Gastrocnemius medialis (tissue), 4 donors: ENCODE results near the gene PTH1R. TPM values are rescaled to one million over a fixed set of nuclear protein-coding genes. Genes with fewer than 3 reads are reported as not detected.
A peak's percentile ranks its signal among the peaks of the same experiment; 100 is the strongest.

Experiments
- ATAC-seq, 2 donors: fragments of 150-250 bp; one replicate each; pipeline ENCODE4 v1.9.1; 2016
- DNase-seq, 2 donors: peaks; one replicate each; pipeline ENCODE4 v3.0.0-alpha.2; 2019
- H3K27ac ChIP-seq, 4 donors: fragments of 200-600 bp; sonication (generic); 1 replicate in 1 of 4; 2 replicates in 3 of 4; pipeline ENCODE4 v1.5.1; 2016 to 2018; ENCODE audit warnings: mild to moderate bottlenecking in 2 of 4, moderate library complexity in 1 of 4
- H3K27me3 ChIP-seq, 3 donors: fragments of 200-600 bp; sonication (generic) in 2 of 3; 1 replicate in 1 of 3; 2 replicates in 2 of 3; pipeline versions ENCODE4 v1.5.1 to v1.6.0; 2016 to 2019; ENCODE audit warnings: mild to moderate bottlenecking in 1 of 3, moderate library complexity in 1 of 3
- H3K36me3 ChIP-seq, 2 donors: fragments of 200-600 bp; sonication (generic) in 1 of 2; one replicate each; pipeline ENCODE4 v1.5.1; 2017 to 2018
- H3K4me1 ChIP-seq, 2 donors: fragments of 200-600 bp; sonication (generic) in 1 of 2; one replicate each; pipeline ENCODE4 v1.5.1; 2016 to 2017; ENCODE audit warnings: mild to moderate bottlenecking in 2 of 2
- H3K4me3 ChIP-seq, 4 donors: fragments of 200-600 bp; sonication (generic) in 3 of 4; 1 replicate in 1 of 4; 2 replicates in 3 of 4; pipeline ENCODE4 v1.5.1; 2016 to 2019; ENCODE audit warnings: mild to moderate bottlenecking in 2 of 4
- H3K9me3 ChIP-seq, 3 donors: fragments of 200-600 bp; sonication (generic) in 2 of 3; 1 replicate in 1 of 3; 2 replicates in 2 of 3; pipeline ENCODE4 v1.5.1; 2016 to 2019
- POLR2A ChIP-seq, 2 donors: fragments of 450-650 bp; IDR thresholded peaks; one replicate each; pipeline ENCODE4 v1.6.1; 2017; ENCODE audit warnings: antibody characterized with exemption in 2 of 2, mild to moderate bottlenecking in 2 of 2, moderate library complexity in 2 of 2
- in situ Hi-C, 4 donors: fragments of 200-750 bp; cut with MboI; loops; one replicate each; pipeline versions ENCODE4 v1.15.0 to v1.8.0; 2017; ENCODE audit warnings: low sequenced_read_pairs in 4 of 4
- intact Hi-C: fragments of 100-400 bp; cut with DNase I; formaldehyde crosslinking; loops from one replicate; pipeline ENCODE4 v1.15.1; 2023; ENCODE audit warnings: low total_unique reads
- total RNA-seq, 4 donors: library from RNA; depleted of rRNA; stranded (reverse); fragments of >200 nt; gene quantifications; one replicate each; pipeline versions ENCODE4 v1.1.0 to v1.2.3, GENCODE V29; 2016
- TF ChIP-seq, protein P1 (sequence below), 5 experiments: fragments of 450-650 bp in 3 of 5; fragments of 200-600 bp in 2 of 5; sonication (generic) in 2 of 5; IDR thresholded peaks in 4 of 5; conservative IDR thresholded peaks in 1 of 5; 1 replicate in 4 of 5; 2 replicates in 1 of 5; pipeline ENCODE4 v1.5.1; 2016 to 2019; ENCODE audit warnings: antibody characterized with exemption in 5 of 5, mild to moderate bottlenecking in 3 of 5, moderate library complexity in 3 of 5

PTH1R gene
- total RNA-seq, 4 donors from 2014 or later, result 2.3 to 7.9 (median 7.3) TPM

DNA sequence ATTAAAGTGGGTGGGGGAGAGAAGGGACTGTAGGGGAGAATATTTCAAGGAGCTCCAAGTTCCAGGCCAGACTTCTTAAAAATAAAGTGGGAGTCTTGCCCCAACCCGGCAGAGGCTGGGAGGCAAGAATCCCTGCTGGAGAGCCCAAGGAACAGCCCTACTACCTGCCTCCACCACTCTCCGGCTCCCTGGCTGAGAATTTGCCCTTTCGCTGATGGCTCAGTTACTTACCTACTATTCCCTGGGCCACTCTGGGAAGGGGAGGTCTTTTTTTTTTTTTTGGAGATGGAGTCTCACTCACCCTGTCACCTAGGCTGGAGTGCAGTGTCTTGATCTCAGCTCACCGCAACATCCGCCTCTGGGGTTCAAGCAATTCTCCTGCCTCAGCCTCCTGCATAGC, 29.8 kb upstream of the PTH1R start:
- no peak for DNase-seq
- no peaks in the 10 kb centered on the region for H3K27me3 ChIP-seq
- ATAC-seq, result no peak
- no peaks in the 10 kb centered on the region for H3K36me3 ChIP-seq
- in situ Hi-C loops (no loop called here), intact Hi-C loops (loop anchor here (5.0 kb wide), 3 partner anchors 45 to 140 kb away; no protein-coding TSS in a partner anchor)
- H3K4me1 ChIP-seq, result peaks cover 5 to 25% of the 10 kb centered on the region in 2 donors
- H3K4me3 ChIP-seq, result no peak overlapping the region
- TF ChIP-seq, protein P1, sequence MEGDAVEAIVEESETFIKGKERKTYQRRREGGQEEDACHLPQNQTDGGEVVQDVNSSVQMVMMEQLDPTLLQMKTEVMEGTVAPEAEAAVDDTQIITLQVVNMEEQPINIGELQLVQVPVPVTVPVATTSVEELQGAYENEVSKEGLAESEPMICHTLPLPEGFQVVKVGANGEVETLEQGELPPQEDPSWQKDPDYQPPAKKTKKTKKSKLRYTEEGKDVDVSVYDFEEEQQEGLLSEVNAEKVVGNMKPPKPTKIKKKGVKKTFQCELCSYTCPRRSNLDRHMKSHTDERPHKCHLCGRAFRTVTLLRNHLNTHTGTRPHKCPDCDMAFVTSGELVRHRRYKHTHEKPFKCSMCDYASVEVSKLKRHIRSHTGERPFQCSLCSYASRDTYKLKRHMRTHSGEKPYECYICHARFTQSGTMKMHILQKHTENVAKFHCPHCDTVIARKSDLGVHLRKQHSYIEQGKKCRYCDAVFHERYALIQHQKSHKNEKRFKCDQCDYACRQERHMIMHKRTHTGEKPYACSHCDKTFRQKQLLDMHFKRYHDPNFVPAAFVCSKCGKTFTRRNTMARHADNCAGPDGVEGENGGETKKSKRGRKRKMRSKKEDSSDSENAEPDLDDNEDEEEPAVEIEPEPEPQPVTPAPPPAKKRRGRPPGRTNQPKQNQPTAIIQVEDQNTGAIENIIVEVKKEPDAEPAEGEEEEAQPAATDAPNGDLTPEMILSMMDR (IDR thresholded peaks at IDR 0.05 in 4 of 5, conservative IDR thresholded peaks at IDR 0.05 in 1 of 5), result no peak
- TF ChIP-seq POLR2A (IDR thresholded peaks at IDR 0.05), result no peak
- no peaks in the 10 kb centered on the region for H3K9me3 ChIP-seq
- peak overlapping the region in 2 of 4 donors; percentile 73 to 81 for H3K27ac ChIP-seq

DNA sequence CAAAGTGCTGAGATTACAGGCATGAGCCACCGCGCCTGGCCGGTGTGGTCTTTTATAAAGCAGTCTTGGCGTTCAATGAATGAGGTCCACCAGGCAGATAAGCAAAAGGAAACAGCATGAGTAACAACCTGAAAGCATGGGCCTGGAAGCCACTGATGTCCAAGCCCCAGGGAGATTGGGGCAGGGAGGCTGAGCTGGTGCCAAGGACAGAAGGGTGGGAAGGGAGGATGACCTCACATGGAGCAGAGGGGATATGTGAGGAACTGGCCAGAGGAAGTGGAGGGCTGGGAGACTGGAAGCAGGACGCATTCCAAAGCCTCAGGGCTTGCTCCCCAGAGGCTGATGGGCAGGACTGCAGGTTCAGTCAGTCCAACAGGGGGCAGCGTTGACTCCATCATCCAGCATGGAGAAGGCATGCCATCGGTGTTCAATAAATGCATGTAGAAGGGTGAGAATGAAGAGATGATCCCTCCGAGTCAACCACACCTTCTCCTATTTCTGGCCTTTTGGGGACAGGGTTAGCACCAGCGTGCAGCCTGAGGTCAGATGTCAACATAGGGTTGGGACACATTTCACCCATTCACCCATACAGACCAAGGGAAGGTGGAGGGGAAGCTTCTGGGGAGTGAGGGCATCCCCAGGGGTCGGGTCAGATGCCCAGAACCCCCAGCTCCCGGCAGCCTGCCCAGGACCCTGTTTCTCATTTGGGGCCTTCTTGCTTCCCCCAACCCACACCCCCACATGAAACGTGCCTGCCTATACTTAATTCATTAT, 29.1 kb upstream of the PTH1R start:
- no peak for DNase-seq
- in situ Hi-C loops, result no loop called here
- no peak for TF ChIP-seq POLR2A (IDR thresholded peaks at IDR 0.05)
- TF ChIP-seq, protein P1 (IDR thresholded peaks at IDR 0.05 in 4 of 5, conservative IDR thresholded peaks at IDR 0.05 in 1 of 5), result peak in 2 of 5 experiments; percentile 40 to 43
- H3K36me3 ChIP-seq, result no peaks in the 10 kb centered on the region
- H3K9me3 ChIP-seq, result no peaks in the 10 kb centered on the region
- intact Hi-C loops, result loop anchor here (5.0 kb wide), 3 partner anchors 44 to 141 kb away; no protein-coding TSS in a partner anchor
- H3K27me3 ChIP-seq, result no peaks in the 10 kb centered on the region
- ATAC-seq, result no peak
- H3K27ac ChIP-seq, result peak overlapping the region in 2 of 4 donors; percentile 73 to 81
- peaks cover 5 to 25% of the 10 kb centered on the region in 2 donors for H3K4me1 ChIP-seq
- no peak overlapping the region for H3K4me3 ChIP-seq

DNA sequence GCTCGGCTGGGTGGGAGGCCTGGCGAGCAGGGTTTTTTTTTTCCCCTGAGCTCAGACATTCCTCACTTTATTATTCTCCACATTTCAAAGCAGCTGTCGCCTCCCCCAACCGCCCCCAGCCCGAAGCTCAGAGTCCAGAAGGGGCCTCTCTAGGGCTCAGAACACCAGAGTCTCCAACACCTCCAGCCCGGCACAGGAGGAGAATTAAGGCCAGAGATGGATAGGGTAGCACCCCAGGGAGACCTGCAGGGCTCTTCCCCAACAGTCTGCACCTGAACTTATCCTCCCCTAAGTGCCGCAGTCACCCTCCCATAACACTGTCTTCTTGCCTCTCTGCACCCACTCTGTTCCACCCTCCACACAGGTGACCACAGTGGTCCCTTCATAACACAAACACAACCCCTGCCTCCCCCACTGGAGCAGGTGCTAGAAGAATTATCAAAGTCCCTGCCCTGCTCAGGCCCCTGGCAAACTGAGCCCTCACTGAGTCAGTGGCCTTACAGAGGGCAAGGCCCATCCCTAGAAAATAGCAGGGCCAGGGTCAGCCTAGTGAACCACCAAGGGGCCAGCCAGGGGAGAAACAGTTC, 28.4 kb upstream of the PTH1R start:
- intact Hi-C loops, result loop anchor here (5.0 kb wide), 3 partner anchors 43 to 142 kb away; no protein-coding TSS in a partner anchor

DNA sequence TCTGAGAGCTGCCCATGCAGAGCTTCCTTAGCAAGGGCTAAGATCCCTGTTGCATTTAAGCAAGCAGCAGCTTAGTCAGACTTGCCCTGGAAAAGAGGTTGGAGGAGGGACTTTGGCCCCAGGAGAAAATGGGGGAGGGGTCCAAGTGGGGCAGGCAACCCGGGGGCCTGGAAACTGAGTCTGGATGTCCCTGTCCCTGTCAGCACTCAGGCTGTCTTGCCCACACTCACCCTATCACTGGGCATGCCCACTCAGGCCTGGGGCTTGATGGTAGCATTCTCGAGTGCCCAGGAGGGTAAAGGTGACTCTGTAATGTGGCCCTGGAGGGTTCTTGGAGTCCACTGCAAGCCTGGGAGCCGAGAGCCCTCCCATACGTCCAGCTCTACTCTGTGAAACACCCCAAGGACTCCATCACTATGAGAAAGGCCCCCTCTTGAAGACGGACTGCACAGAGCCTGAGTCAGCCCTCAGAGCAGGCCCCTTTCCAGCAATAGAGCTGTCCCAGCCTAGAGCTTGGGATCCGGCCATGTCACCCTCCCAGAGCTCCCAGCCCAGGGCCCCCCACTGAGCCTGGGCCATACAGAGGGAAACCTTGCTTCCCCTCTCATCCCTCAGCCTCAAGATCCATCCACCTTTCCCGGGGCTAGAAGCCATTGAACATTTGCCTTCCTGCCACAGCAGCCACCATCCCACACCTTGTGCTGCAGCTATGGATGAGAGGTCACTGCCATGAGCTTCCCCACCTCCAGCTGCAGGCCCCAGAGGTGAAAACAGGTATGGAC, 27.6 kb upstream of the PTH1R start:
- no peaks in the 10 kb centered on the region for H3K36me3 ChIP-seq
- intact Hi-C loops, result loop anchor here (5.0 kb wide), 3 partner anchors 42 to 143 kb away; no protein-coding TSS in a partner anchor
- peak overlapping the region in 2 of 4 donors; percentile 51 to 52 for H3K27ac ChIP-seq
- in situ Hi-C loops, result no loop called here
- DNase-seq, result no peak
- no peaks in the 10 kb centered on the region for H3K27me3 ChIP-seq
- H3K4me1 ChIP-seq, result peaks cover 5 to 25% of the 10 kb centered on the region in 2 donors
- no peak for ATAC-seq
- no peaks in the 10 kb centered on the region for H3K9me3 ChIP-seq
- TF ChIP-seq POLR2A (IDR thresholded peaks at IDR 0.05), result no peak
- TF ChIP-seq, protein P1 (IDR thresholded peaks at IDR 0.05 in 4 of 5, conservative IDR thresholded peaks at IDR 0.05 in 1 of 5), result no peak
- no peak overlapping the region for H3K4me3 ChIP-seq

More for the DNA sequence above, 28.4 kb upstream of the PTH1R start:
- H3K27ac ChIP-seq, result peak overlapping the region in 3 of 4 donors; percentile 18 to 52 (median 51)
- H3K27me3 ChIP-seq, result no peaks in the 10 kb centered on the region
- H3K4me3 ChIP-seq, result no peak overlapping the region
- H3K4me1 ChIP-seq, result peaks cover 5 to 25% of the 10 kb centered on the region in 2 donors
- ATAC-seq, result no peak
- in situ Hi-C loops, result no loop called here
- no peak for TF ChIP-seq POLR2A (IDR thresholded peaks at IDR 0.05)
- TF ChIP-seq, protein P1 (IDR thresholded peaks at IDR 0.05 in 4 of 5, conservative IDR thresholded peaks at IDR 0.05 in 1 of 5), result no peak
- no peak for DNase-seq
- H3K36me3 ChIP-seq, result no peaks in the 10 kb centered on the region
- no peaks in the 10 kb centered on the region for H3K9me3 ChIP-seq
